C4-2B (cell line): ENCODE measurements around the gene AP1M1.

Experiments used
- ZFX ChIP-seq: fragments of 450-650 bp; IDR thresholded peaks from 2 replicates; pipeline ENCODE4 v1.6.1; 2017
- TF ChIP-seq, protein P1 (sequence below): fragments of 450-650 bp; conservative IDR thresholded peaks from 2 replicates; pipeline ENCODE4 v1.5.1; 2017; ENCODE audit warnings: mild to moderate bottlenecking

GRCh38 chr19:16281743-16282142, 84.0 kb downstream of the AP1M1 start:
- TF ChIP-seq, protein P1, sequence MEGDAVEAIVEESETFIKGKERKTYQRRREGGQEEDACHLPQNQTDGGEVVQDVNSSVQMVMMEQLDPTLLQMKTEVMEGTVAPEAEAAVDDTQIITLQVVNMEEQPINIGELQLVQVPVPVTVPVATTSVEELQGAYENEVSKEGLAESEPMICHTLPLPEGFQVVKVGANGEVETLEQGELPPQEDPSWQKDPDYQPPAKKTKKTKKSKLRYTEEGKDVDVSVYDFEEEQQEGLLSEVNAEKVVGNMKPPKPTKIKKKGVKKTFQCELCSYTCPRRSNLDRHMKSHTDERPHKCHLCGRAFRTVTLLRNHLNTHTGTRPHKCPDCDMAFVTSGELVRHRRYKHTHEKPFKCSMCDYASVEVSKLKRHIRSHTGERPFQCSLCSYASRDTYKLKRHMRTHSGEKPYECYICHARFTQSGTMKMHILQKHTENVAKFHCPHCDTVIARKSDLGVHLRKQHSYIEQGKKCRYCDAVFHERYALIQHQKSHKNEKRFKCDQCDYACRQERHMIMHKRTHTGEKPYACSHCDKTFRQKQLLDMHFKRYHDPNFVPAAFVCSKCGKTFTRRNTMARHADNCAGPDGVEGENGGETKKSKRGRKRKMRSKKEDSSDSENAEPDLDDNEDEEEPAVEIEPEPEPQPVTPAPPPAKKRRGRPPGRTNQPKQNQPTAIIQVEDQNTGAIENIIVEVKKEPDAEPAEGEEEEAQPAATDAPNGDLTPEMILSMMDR, result no peak
- no peak for TF ChIP-seq ZFX
